ENCODE measurements around the gene TMEM92. TPM values are rescaled to one million over a fixed set of nuclear protein-coding genes. Genes with fewer than 3 reads are reported as not detected.

TMEM92 gene
- total RNA-seq, 1 experiment from 2014 or later = 6.9 TPM

- no peaks in the 10 kb centered on the region for H3F3A ChIP-seq (ENCODE audit: low read length, unreplicated experiment)
- H4K20me1 ChIP-seq (ENCODE audit: low read length) = no peaks in the 10 kb centered on the region
- H3K9me2 ChIP-seq (replicated peaks; ENCODE audit: low read length) = no peaks in the 10 kb centered on the region
- no peak for DNase-seq
- H3K4me1 ChIP-seq (ENCODE audit: insufficient read depth, low read length) = peaks cover 12% of the 10 kb centered on the region; the same call in 1 of the 2 replicates
- no peak overlapping the region for H2AFZ ChIP-seq (ENCODE audit: low read length)
- no peak for ATAC-seq
- no peaks in the 10 kb centered on the region for H3K9me3 ChIP-seq (ENCODE audit: low read length)
- TF ChIP-seq EZH2phosphoT487 (IDR thresholded peaks at IDR 0.05; ENCODE audit: borderline replicate concordance, low read length) (no peak), CTCF (conservative IDR thresholded peaks at IDR 0.05; ENCODE audit: low read depth, low read length) (no peak), EZH2 (IDR thresholded peaks at IDR 0.05; ENCODE audit: low read length, unreplicated experiment) (no peak)
- CTCF ChIA-PET = interaction anchor here (1.3 kb wide), 1 partner anchor 16 kb away, joined by 3 read pairs; no protein-coding TSS in a partner anchor
- POLR2A ChIA-PET (ENCODE audit: unreplicated experiment) = no interaction called here
- no peak overlapping the region for H3K4me2 ChIP-seq (ENCODE audit: low read length)
- no peak overlapping the region for H3K27ac ChIP-seq (ENCODE audit: low read length)
- no peak overlapping the region for H3K9ac ChIP-seq (ENCODE audit: low read length)
- intact Hi-C loops (cut with micrococcal nuclease) = loop anchor here (1.0 kb wide), 1 partner anchor 19 kb away; no protein-coding TSS in a partner anchor
- peaks cover 6% of the 10 kb centered on the region; the same call in 1 of the 2 replicates for H3K27me3 ChIP-seq (ENCODE audit: low read length)
- no peak overlapping the region for H3K4me3 ChIP-seq (ENCODE audit: low read length)
- no peaks in the 10 kb centered on the region for H3K79me2 ChIP-seq (ENCODE audit: low read length)
- BruUV-seq (replicated peaks) = no TSS peak
- no peaks in the 10 kb centered on the region for H3K36me3 ChIP-seq (ENCODE audit: low read depth, low read length)
Observed at GRCh38 chr17:50237901-50238300, 36.4 kb upstream of the TMEM92 start.

- Histone ChIP-seq H2AFZ (ENCODE audit: low read length) (no peak overlapping the region), H3F3A (ENCODE audit: low read length, unreplicated experiment) (no peaks in the 10 kb centered on the region), H3K36me3 (ENCODE audit: low read depth, low read length) (no peaks in the 10 kb centered on the region), H3K4me1 (ENCODE audit: insufficient read depth, low read length) (peaks cover 12% of the 10 kb centered on the region; the same call in 1 of the 2 replicates), H3K9ac (ENCODE audit: low read length) (no peak overlapping the region), H3K79me2 (ENCODE audit: low read length) (no peaks in the 10 kb centered on the region), H4K20me1 (ENCODE audit: low read length) (no peaks in the 10 kb centered on the region), H3K4me2 (ENCODE audit: low read length) (no peak overlapping the region), H3K27ac (ENCODE audit: low read length) (no peak overlapping the region), H3K27me3 (ENCODE audit: low read length) (peaks cover 6% of the 10 kb centered on the region; the same call in 1 of the 2 replicates), H3K9me3 (ENCODE audit: low read length) (no peaks in the 10 kb centered on the region), H3K4me3 (ENCODE audit: low read length) (no peak overlapping the region), H3K9me2 (replicated peaks; ENCODE audit: low read length) (no peaks in the 10 kb centered on the region)
- TF ChIP-seq EZH2phosphoT487 (IDR thresholded peaks at IDR 0.05; ENCODE audit: borderline replicate concordance, low read length) = no peak
- TF ChIP-seq CTCF (conservative IDR thresholded peaks at IDR 0.05; ENCODE audit: low read depth, low read length) = no peak
- TF ChIP-seq EZH2 (IDR thresholded peaks at IDR 0.05; ENCODE audit: low read length, unreplicated experiment) = no peak
- ATAC-seq (peak; percentile 99), DNase-seq (peak; percentile 73)
- ChIA-PET CTCF (interaction anchor here (0.6 to 1.3 kb wide), 2 partner anchors 16 to 25 kb away, joined by 3 to 17 read pairs; no protein-coding TSS in a partner anchor), POLR2A (ENCODE audit: unreplicated experiment) (no interaction called here)
- intact Hi-C loops (cut with micrococcal nuclease) = loop anchor here (1.0 kb wide), 1 partner anchor 19 kb away; no protein-coding TSS in a partner anchor
- no TSS peak for BruUV-seq (replicated peaks)
Observed at GRCh38 chr17:50238601-50239280, 35.5 kb upstream of the TMEM92 start.

- no peak overlapping the region for H3K9ac ChIP-seq (ENCODE audit: low read length)
- no peak overlapping the region for H2AFZ ChIP-seq (ENCODE audit: low read length)
- ChIA-PET POLR2A (ENCODE audit: unreplicated experiment) (no interaction called here), CTCF (no interaction called here)
- ATAC-seq (no peak), DNase-seq (no peak)
- no peaks in the 10 kb centered on the region for H3K79me2 ChIP-seq (ENCODE audit: low read length)
- no peaks in the 10 kb centered on the region for H3K9me3 ChIP-seq (ENCODE audit: low read length)
- TF ChIP-seq EZH2 (IDR thresholded peaks at IDR 0.05; ENCODE audit: low read length, unreplicated experiment) = no peak
- no peak for TF ChIP-seq EZH2phosphoT487 (IDR thresholded peaks at IDR 0.05; ENCODE audit: borderline replicate concordance, low read length)
- TF ChIP-seq CTCF (conservative IDR thresholded peaks at IDR 0.05; ENCODE audit: low read depth, low read length) = no peak
- intact Hi-C loops (cut with micrococcal nuclease) = no loop called here
- no peak overlapping the region for H3K4me2 ChIP-seq (ENCODE audit: low read length)
- H3F3A ChIP-seq (ENCODE audit: low read length, unreplicated experiment) = no peaks in the 10 kb centered on the region
- no peaks in the 10 kb centered on the region for H3K36me3 ChIP-seq (ENCODE audit: low read depth, low read length)
- H3K27ac ChIP-seq (ENCODE audit: low read length) = no peak overlapping the region
- H3K9me2 ChIP-seq (replicated peaks; ENCODE audit: low read length) = no peaks in the 10 kb centered on the region
- BruUV-seq (replicated peaks) = no TSS peak
- no peaks in the 10 kb centered on the region for H4K20me1 ChIP-seq (ENCODE audit: low read length)
- peaks cover 6% of the 10 kb centered on the region; the same call in 1 of the 2 replicates for H3K27me3 ChIP-seq (ENCODE audit: low read length)
- H3K4me3 ChIP-seq (ENCODE audit: low read length) = no peak overlapping the region
- H3K4me1 ChIP-seq (ENCODE audit: insufficient read depth, low read length) = peaks cover 6% of the 10 kb centered on the region; the same call in 1 of the 2 replicates
Observed at GRCh38 chr17:50239937-50240336, 34.3 kb upstream of the TMEM92 start.
